RWPE1 (cell line): ENCODE results near the gene PAIP1.

Experiments used
- CTCF ChIA-PET: fragments of 350-600 bp; sonication (Branson Sonifier 250); formaldehyde crosslinking; extraction: SDS; loops from one replicate; lab custom pipeline; 2021; lab: Yijun Ruan, JAX
- POLR2A ChIA-PET: fragments of 400-600 bp; formaldehyde crosslinking; extraction: SDS; loops from one replicate; lab custom pipeline; 2020; ENCODE audit warnings: antibody characterized with exemption; ENCODE audit not compliant: low non-redundant PET; lab: Yijun Ruan, JAX
- DNase-seq: peaks from one replicate; pipeline ENCODE4 v3.0.0; 2012; ENCODE audit warnings: low spot score
- H3K27ac ChIP-seq: fragments of 450-650 bp; 2 replicates; pipeline ENCODE4 v1.5.1; 2017
- TF ChIP-seq, protein P1 (sequence below): fragments of 450-650 bp; conservative IDR thresholded peaks from 2 replicates; pipeline ENCODE4 v1.5.1; 2017; ENCODE audit warnings: low read depth, mild to moderate bottlenecking

PAIP1 gene

DNA sequence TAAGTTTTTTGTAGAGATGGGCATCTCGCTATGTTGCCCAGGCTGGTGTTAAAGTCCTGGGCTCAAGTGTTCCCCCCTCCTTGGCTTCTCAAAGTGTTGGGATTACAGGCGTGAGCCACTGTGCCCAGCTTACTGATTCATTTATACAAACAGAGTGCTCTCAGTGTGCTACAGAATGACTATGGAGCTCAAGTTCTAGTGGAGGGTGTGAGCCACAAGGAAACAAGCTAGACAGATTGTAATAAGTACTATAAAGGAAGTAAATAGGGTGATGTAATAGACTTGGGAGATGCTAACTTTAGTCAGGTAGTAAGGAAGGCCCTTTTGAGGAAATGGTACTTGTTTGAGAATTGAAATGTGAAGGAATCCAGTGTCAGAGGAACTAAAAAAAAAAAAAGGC, 71.5 kb downstream of the PAIP1 start:
- peak overlapping the region; percentile 43; the same call in 1 of the 2 replicates for H3K27ac ChIP-seq
- CTCF ChIA-PET, result interaction anchor here (0.6 to 0.7 kb wide), 3 partner anchors 10 to 242 kb away, joined by 3 to 4 read pairs (median 4); partner anchors contain the start of gene C5orf34
- POLR2A ChIA-PET, result no interaction called here
- no peak for DNase-seq
- TF ChIP-seq, protein P1, sequence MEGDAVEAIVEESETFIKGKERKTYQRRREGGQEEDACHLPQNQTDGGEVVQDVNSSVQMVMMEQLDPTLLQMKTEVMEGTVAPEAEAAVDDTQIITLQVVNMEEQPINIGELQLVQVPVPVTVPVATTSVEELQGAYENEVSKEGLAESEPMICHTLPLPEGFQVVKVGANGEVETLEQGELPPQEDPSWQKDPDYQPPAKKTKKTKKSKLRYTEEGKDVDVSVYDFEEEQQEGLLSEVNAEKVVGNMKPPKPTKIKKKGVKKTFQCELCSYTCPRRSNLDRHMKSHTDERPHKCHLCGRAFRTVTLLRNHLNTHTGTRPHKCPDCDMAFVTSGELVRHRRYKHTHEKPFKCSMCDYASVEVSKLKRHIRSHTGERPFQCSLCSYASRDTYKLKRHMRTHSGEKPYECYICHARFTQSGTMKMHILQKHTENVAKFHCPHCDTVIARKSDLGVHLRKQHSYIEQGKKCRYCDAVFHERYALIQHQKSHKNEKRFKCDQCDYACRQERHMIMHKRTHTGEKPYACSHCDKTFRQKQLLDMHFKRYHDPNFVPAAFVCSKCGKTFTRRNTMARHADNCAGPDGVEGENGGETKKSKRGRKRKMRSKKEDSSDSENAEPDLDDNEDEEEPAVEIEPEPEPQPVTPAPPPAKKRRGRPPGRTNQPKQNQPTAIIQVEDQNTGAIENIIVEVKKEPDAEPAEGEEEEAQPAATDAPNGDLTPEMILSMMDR, result no peak

DNA sequence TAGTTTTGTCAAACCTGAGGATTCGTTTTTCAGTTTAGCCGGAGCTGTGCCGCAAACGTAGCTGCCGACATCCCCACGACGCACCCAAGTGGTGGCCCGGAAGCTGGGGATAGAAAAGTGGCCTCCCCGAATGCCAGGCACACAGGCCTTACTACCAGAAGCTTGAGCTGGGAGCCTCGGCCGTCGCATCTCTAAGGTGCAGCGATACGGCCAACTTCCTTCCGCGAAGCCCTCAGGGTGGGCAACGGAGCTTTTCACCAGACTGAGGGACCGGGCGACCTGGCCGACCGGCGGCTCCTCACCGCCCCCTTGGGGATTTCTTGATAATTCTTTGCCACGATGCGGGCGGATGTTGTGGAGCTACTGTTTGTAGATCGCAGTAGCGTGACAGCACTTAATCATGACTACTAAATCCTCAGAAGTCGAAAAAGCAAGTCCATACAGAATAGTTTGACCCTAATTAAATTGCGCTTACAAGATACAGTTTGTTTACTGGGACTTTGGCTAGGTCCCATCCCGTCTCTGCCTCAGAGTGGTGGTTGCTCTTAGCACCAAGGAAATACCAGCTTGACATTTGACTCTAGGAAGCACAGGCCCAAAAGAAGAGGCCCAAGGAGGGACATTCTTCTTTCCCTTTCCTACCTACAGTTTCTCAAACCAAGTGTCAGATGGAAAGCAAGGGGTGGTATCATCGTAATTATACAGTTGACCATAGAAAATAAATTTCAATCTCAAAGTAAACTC, 72.6 kb downstream of the PAIP1 start:
- POLR2A ChIA-PET, result interaction anchor here (0.6 to 1.4 kb wide), 5 partner anchors 31 to 362 kb away, joined by 3 to 9 read pairs (median 3); partner anchors contain the start of gene C5orf34
- peak; percentile 87 for DNase-seq
- TF ChIP-seq, protein P1, result peak; percentile 92
- CTCF ChIA-PET, result interaction anchor here (0.5 to 1.5 kb wide), 14 partner anchors 12 to 1315 kb away, joined by 3 to 8 read pairs (median 4); partner anchors contain the start of gene HMGCS1
- H3K27ac ChIP-seq, result peak overlapping the region; percentile 94

DNA sequence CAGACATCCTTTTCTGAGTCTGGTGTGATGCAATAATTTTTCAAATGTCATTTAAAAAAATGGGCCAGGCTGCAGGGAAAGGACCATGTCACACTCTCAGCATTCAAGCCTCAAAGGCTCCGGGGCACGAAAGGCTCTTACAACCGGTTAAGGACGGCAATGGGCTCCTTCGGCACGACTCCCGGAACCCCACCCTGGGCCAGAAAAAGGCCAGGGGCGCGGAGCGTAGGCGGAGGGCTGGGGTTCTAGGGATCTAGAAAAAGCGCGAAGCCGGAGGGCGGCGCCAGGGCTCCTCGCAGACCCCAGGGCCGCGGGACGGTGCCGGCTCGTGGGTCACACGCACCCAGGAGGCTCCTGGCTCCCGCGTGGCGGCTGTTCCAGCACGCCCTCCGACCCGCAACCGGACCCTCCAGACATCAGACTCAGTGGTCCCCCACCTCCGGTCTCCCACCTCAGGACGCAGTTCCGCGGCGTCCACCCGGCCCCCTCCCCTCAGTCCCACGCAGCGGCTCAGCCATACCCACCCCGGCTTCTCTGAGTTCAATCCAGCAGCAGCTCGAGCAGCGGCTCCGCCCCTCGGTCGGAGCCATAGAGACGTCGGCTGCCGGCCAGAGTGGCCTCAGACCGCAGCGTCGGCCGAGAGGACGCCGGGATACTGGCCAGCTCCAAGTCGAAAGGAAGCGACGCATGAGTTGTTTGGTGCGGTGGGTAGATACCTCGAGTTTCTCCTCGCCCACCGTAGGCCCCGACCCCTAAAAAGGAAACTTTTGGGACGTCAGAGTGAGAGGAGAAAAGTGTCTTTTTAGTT, 73.4 kb downstream of the PAIP1 start, which contains the start of gene TMEM267:
TSS of gene TMEM267 (minus strand) at position 568 of the 808 bp plus-strand sequence. CDS start 29,896 bp downstream, outside the sequence.
- ChIA-PET POLR2A (interaction anchor here (0.5 to 1.4 kb wide), 6 partner anchors 9 to 362 kb away, joined by 3 to 9 read pairs (median 3); partner anchors contain the start of gene C5orf34), CTCF (interaction anchor here (0.5 to 1.5 kb wide), 11 partner anchors 25 to 433 kb away, joined by 3 to 8 read pairs (median 4); partner anchors contain the start of gene HMGCS1)
- DNase-seq, result peak; percentile 89
- TF ChIP-seq, protein P1, result no peak
- peak within 1 kb of the TSS; percentile 94 for H3K27ac ChIP-seq

- H3K27ac ChIP-seq, result peak overlapping the region; percentile 94
- ChIA-PET POLR2A (no interaction called here), CTCF (no interaction called here)
- DNase-seq, result peak; percentile 37
- TF ChIP-seq, protein P1, result no peak
Measured at GRCh38 chr5:43482490-43483297, 74.2 kb downstream of the PAIP1 start.
